Measurements from ENCODE around the gene BLMH.

BLMH gene

GRCh38 chr17:30246460-30246859, 45.3 kb downstream of the BLMH start:
- DNase-seq, result no peak

GRCh38 chr17:30244853-30245385, 46.8 kb downstream of the BLMH start:
- peak; percentile 35 for DNase-seq

GRCh38 chr17:30243568-30243967, 48.2 kb downstream of the BLMH start:
- no peak for DNase-seq

GRCh38 chr17:30243002-30243401, 48.7 kb downstream of the BLMH start:
- no peak for DNase-seq

GRCh38 chr17:30241051-30241450, 50.7 kb downstream of the BLMH start:
- no peak for DNase-seq

- DNase-seq, result no peak
Observed at GRCh38 chr17:30240177-30240576, 51.6 kb downstream of the BLMH start.

GRCh38 chr17:30239089-30239462, 52.7 kb downstream of the BLMH start:
- DNase-seq, result no peak

DNA sequence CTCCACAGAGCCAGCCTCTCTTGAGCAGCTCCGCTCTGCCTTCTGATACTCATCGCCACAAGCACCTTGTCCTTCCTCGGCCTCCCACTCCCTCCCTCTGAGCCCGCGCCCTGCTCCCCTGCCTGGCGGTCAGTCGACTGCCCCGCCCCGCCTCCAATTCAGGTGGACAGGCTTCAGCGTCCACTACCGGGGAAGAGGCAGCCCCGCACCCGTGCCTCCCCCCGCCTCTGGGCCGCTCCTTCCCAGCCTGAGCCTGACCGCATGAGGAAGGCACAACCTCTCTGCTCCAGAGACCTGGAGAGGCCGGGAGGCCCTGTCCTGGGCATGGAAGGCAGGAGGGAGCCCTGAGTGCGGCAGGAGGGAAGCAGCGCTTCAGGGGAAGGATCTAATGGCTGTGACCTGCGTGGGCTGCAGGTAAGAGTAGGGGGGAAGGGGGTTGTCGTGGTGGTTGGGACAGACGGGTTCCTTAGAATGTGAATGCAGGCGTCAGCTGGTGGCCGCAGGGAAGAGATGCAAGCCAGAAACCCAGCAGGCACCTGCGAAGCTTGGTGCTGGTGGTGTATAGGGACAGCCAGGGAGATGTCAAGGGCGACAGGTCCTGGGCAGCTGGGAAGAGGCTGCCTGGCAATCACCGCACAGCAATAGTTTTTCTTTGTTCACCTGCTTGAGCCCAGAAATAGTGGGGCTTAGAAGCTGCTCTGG, 53.2 kb downstream of the BLMH start:
- no peak for DNase-seq

DNA sequence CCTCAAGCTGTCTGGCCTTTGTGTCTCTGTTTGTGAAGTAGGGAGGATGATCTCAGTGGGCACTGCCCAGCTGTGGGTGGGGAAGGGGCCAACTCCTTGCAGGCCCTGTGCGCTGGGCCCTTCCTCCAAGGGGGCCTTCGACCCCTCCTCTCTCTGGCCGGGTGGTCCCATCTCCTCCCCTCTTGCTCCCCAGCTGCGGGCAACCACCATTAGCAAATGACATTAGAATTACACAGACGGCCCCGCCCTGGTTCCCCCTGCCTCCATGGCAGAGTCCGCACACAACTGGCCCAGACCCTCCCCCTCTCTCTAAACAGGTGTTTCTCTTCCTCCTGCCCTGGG, 53.8 kb downstream of the BLMH start:
- no peak for DNase-seq

GRCh38 chr17:30237296-30238002, 54.3 kb downstream of the BLMH start:
- no peak for DNase-seq

- DNase-seq, result peak; percentile 55
Observed at GRCh38 chr17:30236766-30237165, 55.0 kb downstream of the BLMH start.

DNA sequence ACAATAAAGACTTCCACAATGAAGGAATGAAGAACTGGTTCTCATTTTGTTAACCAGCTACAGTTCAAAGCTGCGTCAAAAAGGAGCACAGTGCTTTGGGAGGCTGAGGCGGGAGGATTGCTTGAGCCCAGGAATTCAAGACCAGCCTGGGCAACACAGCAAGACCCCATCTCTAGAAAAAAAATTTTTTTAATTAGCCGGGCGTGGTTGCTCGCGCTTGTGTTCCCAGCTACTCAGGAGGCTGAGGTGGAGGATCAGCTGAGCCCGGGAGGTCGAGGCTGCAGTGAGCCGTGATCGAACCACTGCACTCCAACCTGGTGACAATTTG, 55.5 kb downstream of the BLMH start:
- DNase-seq, result no peak

DNA sequence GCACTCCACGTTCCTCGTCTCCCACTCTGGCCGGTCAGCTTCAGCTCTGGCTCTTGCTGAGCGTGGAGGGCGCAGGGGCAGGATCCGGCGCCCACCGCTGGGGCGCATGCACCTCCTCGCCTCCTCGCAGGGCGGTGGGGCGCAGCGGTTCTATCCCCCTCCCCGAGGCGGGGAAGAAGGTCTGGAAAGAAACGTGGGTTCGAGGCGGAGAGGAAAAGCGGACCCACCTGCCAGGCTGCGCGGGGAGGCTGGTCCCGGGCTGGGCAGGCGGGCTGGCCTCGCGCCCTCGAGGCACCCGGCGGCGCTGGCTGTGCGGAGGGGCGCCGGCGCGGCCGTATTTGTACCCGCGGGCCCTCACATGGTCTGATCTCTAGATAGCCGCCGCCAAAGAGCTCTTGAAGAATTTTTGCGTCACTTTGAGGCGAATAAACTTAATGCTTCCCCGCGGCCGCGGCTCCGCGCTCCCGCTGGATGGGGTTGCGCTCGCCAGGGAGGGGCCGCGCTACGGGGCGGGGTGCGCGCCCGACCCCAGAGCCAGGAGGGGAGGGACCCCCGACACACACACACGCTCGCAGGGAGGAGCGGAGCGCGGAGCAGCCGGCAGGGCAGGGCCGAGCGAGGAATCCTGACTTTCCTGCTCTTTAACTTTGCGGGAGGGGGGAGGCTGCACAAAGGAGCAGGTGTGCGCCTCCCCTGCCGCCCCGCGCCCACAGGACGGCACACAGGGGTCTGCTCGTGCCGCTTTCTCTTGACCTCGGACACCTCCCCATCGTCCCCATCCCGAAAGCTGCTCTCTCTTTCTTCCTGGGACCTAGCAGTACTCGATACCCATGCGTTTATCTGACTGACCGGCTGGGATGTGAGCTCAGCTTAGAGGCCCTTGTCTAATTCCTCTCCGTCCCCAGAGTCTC, 56.1 kb downstream of the BLMH start, which contains the start of gene SLC6A4:
TSS of gene SLC6A4 (minus strand) at position 312 of the 911 bp plus-strand sequence. CDS start 13,739 bp downstream, outside the sequence.
- DNase-seq, result peak; percentile 5

GRCh38 chr17:30234964-30235363, 56.8 kb downstream of the BLMH start:
- DNase-seq, result no peak

GRCh38 chr17:30234296-30234695, 57.4 kb downstream of the BLMH start:
- DNase-seq, result no peak

- no peak for DNase-seq
Observed at GRCh38 chr17:30232824-30233427, 58.8 kb downstream of the BLMH start.

GRCh38 chr17:30232015-30232823, 59.5 kb downstream of the BLMH start:
- DNase-seq, result no peak

DNA sequence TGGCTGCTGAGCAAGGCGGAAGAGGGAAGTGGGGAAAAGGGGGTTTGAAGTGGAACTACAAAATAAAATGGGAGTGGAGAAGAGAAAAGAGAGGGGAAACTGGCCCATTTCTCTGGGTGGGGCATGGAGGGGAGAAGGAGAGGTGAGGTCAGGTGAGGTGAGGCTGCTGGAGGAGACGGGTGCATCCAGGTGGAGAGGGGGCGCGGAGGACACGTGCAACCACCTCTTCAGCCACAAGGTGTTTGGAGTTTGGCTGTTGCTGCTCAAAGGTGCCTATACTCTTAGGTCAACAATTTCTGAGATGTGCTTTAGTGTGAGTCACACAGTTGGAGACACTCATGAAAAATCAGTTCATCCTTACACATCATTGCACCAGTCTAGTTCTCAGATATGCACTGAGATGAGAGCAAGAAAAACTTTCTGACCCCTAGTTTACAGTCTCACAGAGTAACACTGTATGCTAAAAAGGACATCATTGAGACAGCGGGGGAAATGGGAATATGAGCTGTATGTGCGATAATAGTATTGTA, 61.1 kb downstream of the BLMH start:
- DNase-seq, result no peak

- peak; percentile 55 for DNase-seq
Observed at GRCh38 chr17:30230009-30230408, 61.7 kb downstream of the BLMH start.

GRCh38 chr17:30229012-30229411, 62.7 kb downstream of the BLMH start:
- no peak for DNase-seq

DNA sequence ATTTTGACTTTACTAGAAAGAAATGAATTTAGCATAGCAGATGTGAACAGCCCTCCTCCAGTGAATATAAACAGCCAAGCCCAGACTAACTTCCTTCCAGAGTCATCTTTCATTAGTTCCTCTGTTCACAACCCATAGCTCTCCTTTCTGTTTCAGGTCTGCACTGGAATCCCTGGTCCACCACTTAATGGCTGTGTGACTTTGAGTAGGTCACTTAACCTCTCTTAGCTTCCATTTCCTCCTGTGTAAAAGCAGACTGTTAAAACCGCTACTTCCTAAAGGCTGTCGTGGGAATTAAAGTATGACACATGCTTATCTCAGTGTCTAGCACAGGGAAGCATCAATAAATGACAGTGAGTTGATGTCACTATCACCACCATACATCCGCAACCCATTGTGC, 63.7 kb downstream of the BLMH start:
- DNase-seq, result peak; percentile 27

DNA sequence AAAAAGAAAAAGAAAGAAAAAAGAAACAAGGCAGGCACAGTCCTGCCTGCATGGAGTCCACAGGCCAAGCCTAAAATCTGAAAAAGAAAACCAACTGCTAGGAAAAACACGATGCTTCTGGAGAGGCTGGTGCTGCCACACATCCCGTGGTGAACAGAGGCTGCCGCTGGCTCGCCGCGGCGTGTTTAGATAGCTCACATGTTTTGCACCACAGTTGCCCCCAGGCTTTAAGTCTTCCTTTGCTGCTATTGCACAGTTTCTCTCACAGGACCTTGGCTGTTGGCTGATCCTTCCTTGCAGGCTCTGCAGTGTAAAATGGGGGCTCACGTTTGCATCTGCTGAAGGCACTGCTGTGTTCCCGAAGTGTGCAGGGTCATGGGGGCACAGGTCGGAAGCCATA, 64.9 kb downstream of the BLMH start:
- DNase-seq, result no peak

Data from suppressor macrophage treated with lipopolysaccharide for 4 hours (primary cell).